GM19193 (cell line): ENCODE measurements around the gene YIPF1.

Experiments
- POLR2A ChIP-seq: IDR thresholded peaks from 4 replicates; pipeline ENCODE4 v1.6.1; 2011; ENCODE audit not compliant: insufficient read depth, insufficient read length; ENCODE audit errors: extremely low read depth

YIPF1 gene

DNA sequence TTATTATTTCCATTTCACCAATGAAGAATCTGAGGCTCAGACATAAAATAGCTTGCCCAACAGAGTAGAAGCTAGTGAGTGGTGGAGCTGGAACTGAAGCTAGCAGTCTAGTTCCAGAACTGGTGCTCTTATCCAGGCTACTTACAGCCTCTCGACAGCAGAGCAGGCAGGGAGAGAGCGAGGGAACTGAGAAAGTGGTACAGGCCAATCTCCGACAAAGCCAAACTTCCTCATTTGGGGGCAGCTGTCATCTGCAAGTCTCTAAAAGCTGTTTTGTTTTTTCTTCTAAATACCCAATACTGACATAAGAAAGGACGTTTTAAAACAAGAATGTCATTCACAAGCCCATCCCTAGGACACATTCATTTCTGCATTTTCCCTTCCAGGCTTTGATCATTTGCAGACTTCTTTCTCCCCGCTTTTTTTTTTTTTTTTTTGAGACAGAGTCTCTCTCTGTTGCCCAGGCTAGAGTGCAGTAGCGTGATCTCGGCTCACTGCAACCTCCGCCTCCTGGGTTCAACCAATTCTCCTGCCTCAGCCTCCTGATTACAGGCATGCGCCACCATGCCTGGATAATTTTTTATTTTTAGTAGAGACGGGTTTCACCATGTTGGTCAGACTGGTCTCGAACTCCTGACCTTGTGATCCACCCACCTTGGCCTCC lies 20.0 kb downstream of the YIPF1 start:
- no peak for TF ChIP-seq POLR2A

DNA sequence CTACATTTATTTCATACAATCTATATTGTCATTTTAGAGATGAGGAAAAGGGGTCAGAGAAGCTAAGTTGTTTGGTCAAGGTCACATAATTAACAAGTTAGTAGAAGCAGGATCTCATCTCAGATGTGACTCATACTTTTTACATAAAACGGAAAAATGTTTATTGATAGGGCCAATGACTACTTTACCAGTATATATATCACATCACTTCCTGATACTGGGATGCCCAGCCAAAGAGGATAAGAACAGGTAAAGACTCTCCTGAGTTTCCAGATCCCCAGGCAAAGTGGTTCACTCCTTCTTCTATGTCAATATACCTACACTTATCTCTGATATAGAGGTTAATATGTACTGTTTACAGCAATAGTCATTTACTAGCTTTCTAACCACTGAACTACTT lies 21.0 kb downstream of the YIPF1 start:
- no peak for TF ChIP-seq POLR2A

DNA sequence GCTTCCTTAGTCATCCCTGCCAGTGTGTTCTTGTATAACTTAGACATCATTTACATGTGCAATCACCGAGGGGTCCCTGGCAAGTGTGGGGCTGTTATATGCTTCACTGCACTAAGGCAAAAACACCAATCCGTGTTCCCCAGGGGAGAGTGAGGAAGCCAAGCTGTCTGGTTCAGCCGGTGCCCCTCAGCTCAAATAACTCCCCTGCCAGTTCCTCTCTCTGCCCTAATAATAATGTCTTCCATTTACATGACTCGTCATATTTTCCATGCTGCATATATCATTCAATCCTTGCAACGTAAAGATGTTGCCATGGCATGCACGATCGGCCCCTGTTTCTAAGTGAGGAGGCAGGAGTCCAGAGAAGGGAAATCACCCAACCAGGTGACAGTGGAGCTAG lies 27.1 kb downstream of the YIPF1 start:
- no peak for TF ChIP-seq POLR2A

DNA sequence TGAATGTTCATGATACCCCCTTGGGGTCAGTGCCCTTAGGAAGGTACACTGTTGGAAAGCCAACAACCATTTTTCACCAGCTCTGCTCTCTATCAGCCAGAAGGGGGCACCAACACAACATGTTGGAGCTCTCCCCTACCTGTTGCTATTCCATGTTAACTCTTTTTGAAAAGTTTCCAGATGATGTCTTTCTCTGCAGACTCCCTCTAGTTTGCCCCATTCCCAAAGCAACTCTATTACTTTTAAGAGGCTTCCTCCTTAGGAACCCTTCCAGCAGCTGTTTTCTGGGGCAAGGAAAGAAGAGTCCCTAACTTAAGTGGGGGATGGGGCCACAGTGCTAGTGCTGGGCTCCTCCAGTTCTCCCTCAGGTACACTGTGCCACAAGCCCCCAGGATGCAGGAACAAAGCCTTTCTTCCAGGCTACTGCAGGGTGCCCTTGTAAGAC lies 28.6 kb downstream of the YIPF1 start:
- TF ChIP-seq POLR2A: no peak

DNA sequence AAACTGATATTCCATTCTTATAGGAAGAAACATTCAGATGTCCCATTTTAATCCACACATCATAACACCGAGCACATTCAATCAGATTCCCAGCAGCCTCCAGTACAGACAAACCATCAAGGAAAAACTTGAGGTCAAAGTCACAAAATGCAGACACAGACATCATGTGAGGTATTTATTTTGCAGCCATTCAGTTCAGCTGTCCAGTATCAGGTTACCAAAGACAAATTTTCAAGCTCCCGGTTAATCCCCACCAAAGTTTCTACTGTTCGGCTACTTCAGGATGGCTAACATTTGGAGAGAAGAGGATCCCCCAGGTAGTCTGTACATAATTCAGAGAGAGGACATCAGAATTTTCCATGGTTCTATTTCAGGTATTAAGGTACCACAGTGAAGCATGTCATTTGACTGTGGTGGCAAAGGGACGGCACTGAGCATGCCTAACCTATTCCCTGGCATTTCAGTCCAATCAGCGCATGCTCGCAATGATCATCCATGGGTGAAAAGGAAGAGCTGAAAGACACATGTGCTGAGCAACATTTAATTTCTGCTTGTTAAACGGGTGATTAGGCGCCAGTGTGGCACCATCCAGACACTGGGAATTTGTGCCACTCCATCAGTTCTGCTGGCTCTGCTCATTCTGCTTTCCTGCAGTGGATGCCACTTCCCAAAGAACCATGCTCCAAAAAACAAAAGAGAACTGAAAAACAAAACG lies 37.9 kb downstream of the YIPF1 start:
- no peak for TF ChIP-seq POLR2A

DNA sequence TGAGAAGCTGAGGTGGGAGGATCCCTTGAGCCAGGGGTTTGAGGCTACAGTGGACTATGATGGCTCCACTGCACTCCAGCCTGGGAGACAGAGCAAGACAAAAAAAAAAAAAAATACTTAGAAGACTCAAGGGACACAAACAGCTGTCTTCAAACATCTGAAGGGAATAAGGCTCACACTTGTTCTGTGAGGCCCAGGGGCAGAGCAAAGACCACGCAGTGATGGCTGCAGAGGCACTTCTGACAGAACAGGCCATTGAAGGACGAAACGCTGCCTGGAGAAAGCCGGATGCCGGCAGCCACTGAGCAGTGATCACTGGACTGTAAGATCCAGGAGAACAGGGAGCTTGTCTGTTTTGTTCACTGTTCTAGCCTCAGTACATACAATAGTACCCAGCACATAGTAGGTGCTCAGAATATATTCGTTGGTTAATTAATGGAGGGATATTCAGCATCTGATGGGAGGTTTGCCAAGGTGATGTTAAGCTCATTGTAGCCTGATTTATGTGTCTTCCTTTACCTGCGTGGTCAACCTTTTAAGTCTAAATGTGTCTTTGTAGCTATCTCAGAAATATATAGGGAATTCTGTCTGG lies 39.4 kb downstream of the YIPF1 start:
- TF ChIP-seq POLR2A: no peak

DNA sequence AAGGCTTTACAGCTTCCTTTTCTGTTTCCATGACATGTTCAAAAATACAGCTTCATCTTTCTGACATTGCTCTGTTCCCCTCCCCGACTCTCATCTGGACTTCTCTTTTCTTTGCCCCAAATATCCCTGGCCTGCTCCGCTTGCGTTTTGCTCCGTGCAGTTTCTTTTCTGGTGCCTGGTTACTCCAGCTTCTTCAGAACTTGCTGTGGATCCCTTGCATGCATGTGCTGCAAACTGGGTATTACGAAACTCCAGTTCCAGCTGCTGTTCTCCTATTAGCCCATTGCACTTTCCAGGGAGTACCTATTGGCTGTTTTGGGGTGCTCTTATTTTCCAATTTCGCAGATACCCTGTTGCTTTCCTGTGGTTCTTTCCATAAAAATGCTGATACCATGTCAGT lies 41.6 kb downstream of the YIPF1 start:
- TF ChIP-seq POLR2A: no peak

DNA sequence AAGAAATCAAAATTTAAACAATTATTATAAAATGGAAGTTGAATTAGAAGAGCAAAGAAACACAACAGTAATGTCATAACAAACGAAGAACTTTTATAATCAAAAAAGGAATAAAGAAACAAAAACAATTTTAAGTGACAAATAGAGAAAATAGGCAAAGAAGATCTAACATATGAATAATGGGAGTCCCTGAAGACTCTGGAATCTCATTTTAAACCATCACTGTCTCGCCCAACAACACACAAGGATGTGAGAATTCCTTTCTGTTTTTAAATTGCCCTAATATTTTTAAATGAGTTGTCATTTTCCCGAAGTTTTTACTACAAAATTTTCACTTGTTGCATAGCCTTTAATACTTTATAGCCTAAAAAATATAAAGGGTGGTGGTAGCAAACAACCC lies 47.2 kb downstream of the YIPF1 start:
- TF ChIP-seq POLR2A: no peak

DNA sequence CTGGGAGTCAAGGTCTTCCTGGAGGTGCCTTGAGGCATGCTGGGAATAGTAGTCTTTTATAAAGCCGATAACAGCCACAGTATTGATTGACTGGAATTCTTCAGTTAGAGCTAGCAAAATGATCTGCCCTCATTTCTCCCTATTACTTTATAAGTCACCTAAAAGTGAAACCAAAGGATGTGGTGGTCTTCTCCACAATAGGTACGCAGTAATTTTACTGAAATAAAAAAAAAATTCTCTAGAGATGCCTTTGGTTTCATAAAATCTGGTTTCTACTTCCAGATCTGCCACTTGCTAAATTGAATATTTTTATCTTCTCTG lies 51.0 kb downstream of the YIPF1 start:
- TF ChIP-seq POLR2A: no peak

DNA sequence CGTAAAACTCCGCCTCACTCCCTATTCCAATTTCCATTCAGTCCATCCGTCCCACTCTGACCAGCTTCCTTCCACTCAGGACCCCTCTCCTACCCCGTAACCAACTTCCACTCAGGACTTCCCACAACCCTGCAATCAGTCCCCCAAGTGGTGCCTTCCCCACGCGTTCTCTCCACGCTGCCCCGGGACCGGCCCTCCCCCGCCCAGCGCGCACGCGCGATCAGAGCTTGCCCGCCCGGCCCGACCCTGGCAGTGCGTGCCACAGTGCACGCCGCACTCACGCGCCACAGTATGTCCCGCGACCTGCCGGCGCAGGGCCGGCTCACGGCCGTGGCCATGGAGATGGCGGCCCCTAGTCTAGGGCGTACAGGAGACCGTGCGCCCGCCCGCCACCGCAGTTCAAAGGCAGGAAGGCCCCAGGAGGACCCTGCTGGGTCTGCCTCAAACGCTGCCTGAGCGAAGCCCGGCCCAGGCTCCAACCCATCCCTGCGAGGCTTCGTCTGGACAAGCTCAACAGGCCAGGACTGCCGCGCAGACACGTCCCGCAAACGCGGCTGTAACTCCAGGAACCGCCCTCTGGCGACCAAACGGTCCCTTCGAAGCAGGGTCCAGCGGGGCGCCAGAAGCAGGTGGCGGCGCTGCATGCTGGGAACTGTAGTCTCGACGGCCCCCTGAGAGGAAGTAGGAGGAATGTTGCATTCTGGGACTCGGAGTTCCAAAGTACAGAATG lies 51.5 kb downstream of the YIPF1 start, which contains the start of gene NDC1:
NDC1 (minus strand) TSS at position 373 of the 730 bp plus-strand sequence; CDS start at position 338, 35 bp downstream.
- TF ChIP-seq POLR2A: peak; percentile 72

DNA sequence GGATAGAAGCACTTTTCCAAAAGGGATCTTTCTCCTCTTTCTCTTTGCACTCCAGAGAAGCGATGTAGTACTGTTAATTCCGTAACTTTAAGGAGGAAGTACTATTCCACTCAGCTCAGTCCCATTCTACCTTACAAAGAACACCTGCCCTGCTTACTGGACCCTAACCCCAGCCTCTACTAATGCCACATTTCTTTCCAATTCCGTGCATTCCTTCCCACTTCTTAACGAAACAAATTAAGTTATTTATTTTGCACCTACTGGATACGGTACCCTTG lies 52.0 kb downstream of the YIPF1 start:
- TF ChIP-seq POLR2A: no peak

DNA sequence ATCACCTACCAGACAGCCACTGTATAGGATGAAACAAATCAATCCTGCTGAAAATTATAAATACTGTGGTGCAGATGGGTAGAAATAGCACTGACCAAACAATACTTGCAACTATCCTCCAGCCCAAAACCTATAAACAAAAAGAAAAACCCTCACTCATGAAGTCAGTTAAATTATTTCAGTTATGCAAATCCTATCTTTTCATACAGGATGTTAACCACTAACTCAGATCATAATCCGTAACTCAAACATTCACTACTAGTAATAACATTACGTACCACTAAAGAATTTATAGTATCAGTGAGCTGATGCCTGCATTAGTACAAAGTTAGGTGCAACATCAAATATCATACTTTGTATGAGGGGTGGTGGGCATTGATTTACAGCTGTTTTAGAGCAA lies 54.1 kb downstream of the YIPF1 start:
- TF ChIP-seq POLR2A: no peak

DNA sequence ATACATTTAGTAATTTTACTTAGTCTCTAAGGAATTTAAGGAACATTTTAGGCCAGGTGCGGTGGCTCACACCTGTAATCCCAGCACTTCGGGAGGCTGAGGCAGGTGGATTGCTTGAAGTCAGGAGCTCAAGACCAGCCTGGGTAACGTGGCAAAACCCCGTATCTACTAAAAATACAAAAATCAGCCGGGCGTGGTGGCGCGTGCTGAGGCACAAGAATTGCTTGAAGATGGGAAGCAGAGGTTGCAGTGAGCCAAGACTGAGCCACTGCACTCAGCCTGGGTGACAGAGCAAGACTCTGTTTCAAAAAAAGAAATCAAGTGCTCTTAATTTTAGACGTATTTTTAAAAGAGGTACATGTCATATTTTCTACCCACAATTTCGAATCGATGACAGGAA lies 54.8 kb downstream of the YIPF1 start:
- TF ChIP-seq POLR2A: no peak

DNA sequence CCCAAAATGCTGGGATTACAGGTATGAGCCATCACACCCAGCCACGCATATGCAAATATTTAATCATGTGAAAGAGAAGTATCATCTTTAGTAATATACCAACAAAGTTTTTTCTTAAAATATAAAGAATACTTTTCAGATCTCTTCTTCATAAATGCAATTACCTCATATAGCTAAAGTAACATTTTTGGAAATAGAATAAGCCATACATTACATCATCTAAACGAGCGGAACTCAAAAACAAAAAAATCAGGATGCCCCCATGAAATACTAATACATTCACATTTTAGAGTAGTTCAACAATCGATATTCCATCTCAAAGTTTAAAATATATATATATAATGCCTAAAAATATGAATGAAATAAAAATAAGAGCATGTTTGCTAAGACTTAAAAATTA lies 56.2 kb downstream of the YIPF1 start:
- no peak for TF ChIP-seq POLR2A

DNA sequence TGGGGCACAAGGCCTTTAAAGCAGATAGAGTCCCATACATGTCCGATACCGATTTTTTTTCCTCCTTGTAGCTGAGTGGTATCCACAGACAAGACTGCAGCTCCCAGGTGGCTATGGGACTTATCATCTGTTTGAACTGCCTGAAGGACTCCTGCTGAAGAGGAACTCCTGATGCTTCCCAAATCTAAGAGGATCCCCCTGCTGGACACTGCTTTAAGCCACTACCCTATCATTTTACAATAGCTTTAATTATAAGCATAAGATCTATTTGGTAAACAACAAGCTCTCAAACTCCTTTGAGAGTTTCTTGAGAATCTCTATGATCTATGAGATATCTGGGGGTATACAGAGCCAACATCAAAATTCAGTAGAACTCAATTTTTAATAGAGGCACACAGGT lies 63.2 kb downstream of the YIPF1 start:
- no peak for TF ChIP-seq POLR2A

DNA sequence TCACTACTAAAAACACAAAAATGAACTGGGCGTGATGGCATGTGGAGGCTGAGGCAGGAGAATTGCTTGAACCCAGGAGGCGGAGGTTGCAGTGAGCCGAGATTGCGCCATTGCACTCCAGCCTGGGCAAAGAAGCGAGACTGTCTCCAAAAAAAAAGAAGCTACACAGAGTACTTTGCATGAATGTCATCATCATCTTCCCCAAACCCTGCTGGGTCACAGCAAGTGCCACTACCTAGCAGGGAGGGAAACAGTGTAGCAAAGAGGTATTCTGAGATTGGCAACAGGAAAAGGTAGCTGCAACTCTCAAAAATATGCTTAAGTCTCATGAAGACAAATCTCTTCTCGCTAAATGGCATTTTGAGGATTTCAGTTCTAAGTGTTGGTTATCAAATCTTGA lies 64.3 kb downstream of the YIPF1 start:
- TF ChIP-seq POLR2A: no peak
